Globus pallidus (tissue), 1 donor: ENCODE results near the gene TPD52L1.
"Not testable (repeated sequence)": the region's sequence is repeated elsewhere in the genome, so short reads cannot be mapped to it uniquely, and the experiment has no call there.

ENCODE experiments used
- DNase-seq: peaks from one replicate; pipeline ENCODE4 v3.0.0-alpha.2; 2015; ENCODE audit warnings: low spot score

The TPD52L1 gene

GRCh38 chr6:125271486-125272159 lies 118.0 kb downstream of the TPD52L1 start:
- no peak for DNase-seq

GRCh38 chr6:125273251-125273650 lies 119.7 kb downstream of the TPD52L1 start:
- no peak for DNase-seq

- DNase-seq = no peak
These were observed 120.4 kb downstream of the TPD52L1 start for GRCh38 chr6:125273965-125274364.

GRCh38 chr6:125274935-125275334 lies 121.4 kb downstream of the TPD52L1 start:
- no peak for DNase-seq

GRCh38 chr6:125275779-125276178 lies 122.2 kb downstream of the TPD52L1 start:
- no peak for DNase-seq

GRCh38 chr6:125277838-125278237 lies 124.3 kb downstream of the TPD52L1 start:
- no peak for DNase-seq

GRCh38 chr6:125279961-125280360 lies 126.4 kb downstream of the TPD52L1 start:
- no peak for DNase-seq

- not testable (repeated sequence) for DNase-seq
These were observed 126.9 kb downstream of the TPD52L1 start for GRCh38 chr6:125280370-125281035.

GRCh38 chr6:125282470-125282869 lies 128.9 kb downstream of the TPD52L1 start:
- not testable (repeated sequence) for DNase-seq

- DNase-seq = no peak
These were observed 131.8 kb downstream of the TPD52L1 start for GRCh38 chr6:125285353-125285752.

GRCh38 chr6:125285936-125286335 lies 132.4 kb downstream of the TPD52L1 start:
- DNase-seq = no peak

- DNase-seq = no peak
These were observed 134.1 kb downstream of the TPD52L1 start for GRCh38 chr6:125287718-125288117.

- no peak for DNase-seq
These were observed 140.0 kb downstream of the TPD52L1 start for GRCh38 chr6:125293587-125293986.

- no peak for DNase-seq
These were observed 140.5 kb downstream of the TPD52L1 start for GRCh38 chr6:125294036-125294435.

GRCh38 chr6:125294925-125295324 lies 141.4 kb downstream of the TPD52L1 start:
- no peak for DNase-seq

GRCh38 chr6:125296471-125296870 lies 142.9 kb downstream of the TPD52L1 start:
- no peak for DNase-seq

- no peak for DNase-seq
These were observed 145.7 kb downstream of the TPD52L1 start for GRCh38 chr6:125299257-125299656.

- no peak for DNase-seq
These were observed 147.4 kb downstream of the TPD52L1 start for GRCh38 chr6:125300992-125301434.

- DNase-seq = peak; percentile 45
These were observed 148.1 kb downstream of the TPD52L1 start, which contains the start of gene HDDC2 for GRCh38 chr6:125301435-125302391. Gene HDDC2, minus strand, starts transcription at chr6:125301967. Its CDS starts 35 bp downstream, at chr6:125301932.

GRCh38 chr6:125302840-125303511 lies 149.4 kb downstream of the TPD52L1 start:
- DNase-seq = no peak

- no peak for DNase-seq
These were observed 149.9 kb downstream of the TPD52L1 start for GRCh38 chr6:125303512-125303854.
